ENCODE results near the gene TRIM68. TPM values are rescaled to one million over a fixed set of nuclear protein-coding genes. Genes with fewer than 3 reads are reported as not detected.

Gene TRIM68
- polyA plus RNA-seq, 2 of the 4 experiments (the other 2 are of a cell fraction), result 9.6 to 10.8 TPM

DNA sequence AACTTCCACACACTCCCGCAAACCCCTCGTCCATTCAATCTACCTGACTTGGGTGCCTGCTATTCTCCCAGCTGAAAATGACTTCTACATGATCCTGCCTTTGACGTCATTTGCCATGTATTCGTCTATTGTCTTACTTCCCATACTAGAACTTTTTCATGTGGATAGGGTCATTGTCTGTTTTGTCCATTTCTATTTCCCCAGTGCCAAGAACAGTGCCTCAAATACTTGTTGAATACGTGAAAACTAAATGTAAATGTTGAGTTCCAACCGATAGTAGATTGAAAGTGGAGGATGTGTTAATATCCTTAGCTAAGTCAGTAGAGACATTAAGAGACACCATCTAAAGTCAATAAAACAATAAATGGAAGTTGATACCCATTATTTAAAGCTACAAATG is 935 bp downstream of the TRIM68 start:
- peak overlapping the region; percentile 82 for H3K4me2 ChIP-seq
- ChIA-PET CTCF (interaction anchor here (1.4 to 2.0 kb wide), 4 partner anchors 19 to 425 kb away, joined by 4 to 9 read pairs (median 5); partner anchors contain the start of gene OR51D1), POLR2A (interaction anchor here (1.7 kb wide), 1 partner anchor 12 kb away, joined by 3 read pairs; no protein-coding TSS in a partner anchor)
- peak overlapping the region; percentile 67 for H3K4me3 ChIP-seq
- H3K9me3 ChIP-seq, result no peaks in the 10 kb centered on the region
- ATAC-seq, result no peak
- H3K27ac ChIP-seq, result peak overlapping the region; percentile 83 to 94; a peak in 5 of 6 replicates
- FAIRE-seq, result no peak
- WGBS (ENCODE audit: missing lambda C conversion rate), result 84% methylated on average over 6 of the region's 6 CpGs
- TF ChIP-seq PHF8 (IDR thresholded peaks at IDR 0.05; ENCODE audit: borderline replicate concordance, low read depth), result no peak
- no peak for TF ChIP-seq TFCP2L1 (CRISPR knock-in tag; IDR thresholded peaks at IDR 0.05)
- no peak for TF ChIP-seq POLR2AphosphoS2 (conservative IDR thresholded peaks at IDR 0.05; ENCODE audit: low read length)
- TF ChIP-seq, protein P1, sequence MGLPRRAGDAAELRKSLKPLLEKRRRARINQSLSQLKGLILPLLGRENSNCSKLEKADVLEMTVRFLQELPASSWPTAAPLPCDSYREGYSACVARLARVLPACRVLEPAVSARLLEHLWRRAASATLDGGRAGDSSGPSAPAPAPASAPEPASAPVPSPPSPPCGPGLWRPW (IDR thresholded peaks at IDR 0.05), result no peak
- TF ChIP-seq, protein P2, sequence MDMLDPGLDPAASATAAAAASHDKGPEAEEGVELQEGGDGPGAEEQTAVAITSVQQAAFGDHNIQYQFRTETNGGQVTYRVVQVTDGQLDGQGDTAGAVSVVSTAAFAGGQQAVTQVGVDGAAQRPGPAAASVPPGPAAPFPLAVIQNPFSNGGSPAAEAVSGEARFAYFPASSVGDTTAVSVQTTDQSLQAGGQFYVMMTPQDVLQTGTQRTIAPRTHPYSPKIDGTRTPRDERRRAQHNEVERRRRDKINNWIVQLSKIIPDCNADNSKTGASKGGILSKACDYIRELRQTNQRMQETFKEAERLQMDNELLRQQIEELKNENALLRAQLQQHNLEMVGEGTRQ (IDR thresholded peaks at IDR 0.05), result no peak
- TF ChIP-seq, protein P3, sequence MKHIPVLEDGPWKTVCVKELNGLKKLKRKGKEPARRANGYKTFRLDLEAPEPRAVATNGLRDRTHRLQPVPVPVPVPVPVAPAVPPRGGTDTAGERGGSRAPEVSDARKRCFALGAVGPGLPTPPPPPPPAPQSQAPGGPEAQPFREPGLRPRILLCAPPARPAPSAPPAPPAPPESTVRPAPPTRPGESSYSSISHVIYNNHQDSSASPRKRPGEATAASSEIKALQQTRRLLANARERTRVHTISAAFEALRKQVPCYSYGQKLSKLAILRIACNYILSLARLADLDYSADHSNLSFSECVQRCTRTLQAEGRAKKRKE (CRISPR knock-in tag; IDR thresholded peaks at IDR 0.05; ENCODE audit: low read depth), result no peak
- no peak for TF ChIP-seq EP300 (IDR thresholded peaks at IDR 0.05)
- no peak for TF ChIP-seq HDAC2 (IDR thresholded peaks at IDR 0.05)
- TF ChIP-seq, protein P4, sequence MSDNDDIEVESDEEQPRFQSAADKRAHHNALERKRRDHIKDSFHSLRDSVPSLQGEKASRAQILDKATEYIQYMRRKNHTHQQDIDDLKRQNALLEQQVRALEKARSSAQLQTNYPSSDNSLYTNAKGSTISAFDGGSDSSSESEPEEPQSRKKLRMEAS (IDR thresholded peaks at IDR 0.05), result no peak
- TF ChIP-seq NFE2L2 (conservative IDR thresholded peaks at IDR 0.05; ENCODE audit: low read length), result no peak
- TF ChIP-seq RNF2 (IDR thresholded peaks at IDR 0.05; ENCODE audit: borderline replicate concordance, low read depth), result no peak
- TF ChIP-seq, protein P5, sequence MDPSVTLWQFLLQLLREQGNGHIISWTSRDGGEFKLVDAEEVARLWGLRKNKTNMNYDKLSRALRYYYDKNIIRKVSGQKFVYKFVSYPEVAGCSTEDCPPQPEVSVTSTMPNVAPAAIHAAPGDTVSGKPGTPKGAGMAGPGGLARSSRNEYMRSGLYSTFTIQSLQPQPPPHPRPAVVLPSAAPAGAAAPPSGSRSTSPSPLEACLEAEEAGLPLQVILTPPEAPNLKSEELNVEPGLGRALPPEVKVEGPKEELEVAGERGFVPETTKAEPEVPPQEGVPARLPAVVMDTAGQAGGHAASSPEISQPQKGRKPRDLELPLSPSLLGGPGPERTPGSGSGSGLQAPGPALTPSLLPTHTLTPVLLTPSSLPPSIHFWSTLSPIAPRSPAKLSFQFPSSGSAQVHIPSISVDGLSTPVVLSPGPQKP (IDR thresholded peaks at IDR 0.05; ENCODE audit: low read depth, low read length), result no peak
- no peak for TF ChIP-seq CHD2 (IDR thresholded peaks at IDR 0.05; ENCODE audit: low read length, partially characterized antibody)
- peaks cover 14% of the 10 kb centered on the region for H3K4me1 ChIP-seq
- DNase-seq (ENCODE audit: low read depth in 1 of 2, low spot score in 1 of 2), result no peak

DNA sequence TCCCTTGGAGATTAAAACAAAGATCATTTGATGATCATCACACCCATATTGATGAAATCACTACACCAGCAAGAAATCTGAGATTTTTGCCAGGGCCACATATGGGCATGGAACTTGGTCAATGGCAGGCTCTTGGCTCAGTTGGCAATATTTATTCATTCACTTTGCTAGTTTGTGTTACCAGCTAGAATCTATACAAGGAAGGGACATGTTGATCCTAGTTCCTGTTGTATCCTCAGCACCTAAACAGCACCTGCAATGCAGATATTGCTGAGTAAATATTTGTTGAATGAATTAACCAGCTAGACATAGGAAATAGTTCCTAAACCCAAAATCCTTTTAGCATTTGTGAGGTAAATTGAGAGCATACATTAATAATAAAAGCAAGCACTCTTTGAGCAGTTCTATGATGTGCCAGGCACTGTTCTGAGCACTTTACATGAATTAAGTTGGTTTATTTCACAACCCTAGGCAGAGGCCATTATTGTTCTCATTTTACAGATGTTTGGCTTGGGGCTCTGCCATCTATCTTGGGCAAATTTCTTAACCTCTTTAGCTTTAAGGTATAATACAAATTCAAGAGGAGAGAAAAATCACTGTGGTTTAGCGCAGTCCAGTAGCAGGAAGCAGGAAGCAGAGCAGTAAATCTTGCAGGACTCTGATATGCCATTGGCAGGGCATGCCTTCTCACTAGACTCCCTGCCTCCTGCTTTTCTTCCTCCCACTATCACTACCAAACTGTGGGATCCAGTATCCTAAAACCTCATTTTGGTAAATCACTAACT is 1.6 kb downstream of the TRIM68 start:
- peaks cover 14% of the 10 kb centered on the region for H3K4me1 ChIP-seq
- no peaks in the 10 kb centered on the region for H3K9me3 ChIP-seq
- POLR2A ChIA-PET, result interaction anchor here (1.7 kb wide), 1 partner anchor 11 kb away, joined by 3 read pairs; no protein-coding TSS in a partner anchor
- DNase-seq (ENCODE audit: low read depth in 1 of 2, low spot score in 1 of 2), result no peak
- 85% methylated on average over 1 of the region's 1 CpG for WGBS (ENCODE audit: missing lambda C conversion rate)
- no peak for FAIRE-seq
- no peak overlapping the region for H3K4me3 ChIP-seq
- ATAC-seq, result no peak
- CTCF ChIA-PET, result interaction anchor here (1.1 to 2.5 kb wide), 6 partner anchors 20 to 424 kb away, joined by 3 to 9 read pairs (median 5); partner anchors contain the start of gene OR51D1
- no peak overlapping the region for H3K27ac ChIP-seq
- peak overlapping the region; percentile 82 for H3K4me2 ChIP-seq
- TF ChIP-seq CBX2 (IDR thresholded peaks at IDR 0.05; ENCODE audit: borderline replicate concordance, low read depth) (no peak), NPAS2 (CRISPR knock-in tag; IDR thresholded peaks at IDR 0.05; ENCODE audit: borderline replicate concordance) (no peak), TP53 (CRISPR knock-in tag; IDR thresholded peaks at IDR 0.05) (no peak), MAZ (IDR thresholded peaks at IDR 0.05; ENCODE audit: borderline replicate concordance, low read depth, low read length) (no peak), HOXA7 (CRISPR knock-in tag; IDR thresholded peaks at IDR 0.05) (no peak), ZNF302 (CRISPR knock-in tag; IDR thresholded peaks at IDR 0.05) (no peak), ZFP36 (IDR thresholded peaks at IDR 0.05; ENCODE audit: borderline replicate concordance, partially characterized antibody) (no peak), EHF (CRISPR knock-in tag; IDR thresholded peaks at IDR 0.05) (no peak)
- TF ChIP-seq, protein P4 (IDR thresholded peaks at IDR 0.05), result no peak
